ENCODE results near the gene ROGDI. TPM values are rescaled to one million over a fixed set of nuclear protein-coding genes. Genes with fewer than 3 reads are reported as not detected.

ROGDI gene
- total and polyA plus RNA-seq, 9 of the 15 experiments (the other 6 are each of a cell fraction or from before 2014, with no cell fraction given): 0.97 to 37.3 (median 16.5) TPM

DNA sequence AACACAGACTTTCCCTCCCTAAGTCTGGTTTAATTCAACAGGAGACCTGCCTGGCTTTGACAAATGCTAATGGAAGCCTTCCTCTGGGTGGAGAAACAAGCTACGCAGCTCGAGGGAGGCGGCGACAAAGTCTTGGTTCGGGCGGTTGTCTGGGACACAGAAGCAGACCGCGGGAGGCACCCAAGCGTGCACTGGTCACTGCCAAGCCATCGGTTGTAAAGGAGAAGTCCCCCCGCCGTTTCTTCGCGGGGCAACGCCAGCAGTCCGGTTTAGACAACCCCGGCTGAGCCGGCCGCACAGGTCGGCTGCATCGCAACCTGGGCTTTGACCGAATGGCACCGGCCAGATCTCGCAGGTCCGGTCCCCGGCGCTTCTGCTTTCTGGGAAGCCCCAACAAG is 44.1 kb upstream of the ROGDI start:
- H3K4me3 ChIP-seq: peak overlapping the region; percentile 98
- CTCF ChIA-PET (ENCODE audit: low intra/inter-chr PET ratio): no interaction called here
- H3K9me1 ChIP-seq (ENCODE audit: control insufficient read depth, insufficient read depth, low read length): no peaks in the 10 kb centered on the region
- peak; percentile 52 for ATAC-seq
- peaks cover 53% of the 10 kb centered on the region for H3K36me3 ChIP-seq (ENCODE audit: control insufficient read depth, insufficient read depth, low read length)
- FAIRE-seq: no peak
- peak overlapping the region; percentile 96 to 98 for H3K9ac ChIP-seq (ENCODE audit: insufficient read depth in 1 of 2, low read depth in 2 of 2, low read length in 2 of 2)
- peaks cover 27% of the 10 kb centered on the region for H4K20me1 ChIP-seq (replicated peaks; ENCODE audit: control insufficient read depth, insufficient read depth, low read length)
- H3K27me3 ChIP-seq (ENCODE audit: control insufficient read depth in 2 of 2, insufficient read depth in 2 of 2, low read length in 2 of 2): no peaks in the 10 kb centered on the region
- no peaks in the 10 kb centered on the region for H3K9me3 ChIP-seq (replicated peaks; ENCODE audit: control insufficient read depth, insufficient read depth, low read depth, low read length)
- H3K4me1 ChIP-seq (replicated peaks in 1 of 2; ENCODE audit: control insufficient read depth in 2 of 2, insufficient read depth in 2 of 2, low read length in 2 of 2): peaks cover 23 to 28% of the 10 kb centered on the region in 2 experiments; a peak in 4 of 5 replicates
- H2AFZ ChIP-seq (ENCODE audit: low read depth, low read length): no peak overlapping the region; the same call in 1 of the 2 replicates
- H3K4me2 ChIP-seq (ENCODE audit: insufficient read depth, low read length): peak overlapping the region; percentile 99
- in situ Hi-C loops (cut with MboI): no loop called here
- peak in 2 of 4 experiments; percentile 22 to 65 for DNase-seq (ENCODE audit: extremely low read depth in 1 of 4, low spot score in 3 of 4)
- intact Hi-C loops (cut with micrococcal nuclease): loop anchor here (2.0 to 5.0 kb wide), 3 partner anchors 44 to 114 kb away; partner anchors contain the start of genes ANKS3, DNAAF8, ROGDI and ZNF500
- H3K79me2 ChIP-seq (ENCODE audit: control insufficient read depth, insufficient read depth, low read length): peaks cover 75% of the 10 kb centered on the region
- BruUV-seq (replicated peaks): no TSS peak
- H3K27ac ChIP-seq (ENCODE audit: extremely low read depth, low read depth, low read length): peak overlapping the region; percentile 95
- WGBS (ENCODE audit: insufficient coverage, low coverage, missing lambda C conversion rate): under 1% methylated on average over 23 of the region's 27 CpGs
- POLR2A ChIA-PET: interaction anchor here (0.6 to 1.7 kb wide), 8 partner anchors 10 to 974 kb away, joined by 3 to 11 read pairs (median 3); no protein-coding TSS in a partner anchor
- 0 out of 2 replicates have a peak, but pooled peaks have one; percentile 18 for TF ChIP-seq CREM (IDR thresholded peaks at IDR 0.05; ENCODE audit: low read depth)
- 0 out of 2 replicates have a peak, but pooled peaks have one; percentile 44 for TF ChIP-seq NR1H2 (CRISPR knock-in tag; IDR thresholded peaks at IDR 0.05)
- TF ChIP-seq SPI1 (IDR thresholded peaks at IDR 0.05; ENCODE audit: borderline replicate concordance, low read depth, low read length): peak; percentile 30; the same call in 1 of the 2 replicates
- TF ChIP-seq, protein P1, sequence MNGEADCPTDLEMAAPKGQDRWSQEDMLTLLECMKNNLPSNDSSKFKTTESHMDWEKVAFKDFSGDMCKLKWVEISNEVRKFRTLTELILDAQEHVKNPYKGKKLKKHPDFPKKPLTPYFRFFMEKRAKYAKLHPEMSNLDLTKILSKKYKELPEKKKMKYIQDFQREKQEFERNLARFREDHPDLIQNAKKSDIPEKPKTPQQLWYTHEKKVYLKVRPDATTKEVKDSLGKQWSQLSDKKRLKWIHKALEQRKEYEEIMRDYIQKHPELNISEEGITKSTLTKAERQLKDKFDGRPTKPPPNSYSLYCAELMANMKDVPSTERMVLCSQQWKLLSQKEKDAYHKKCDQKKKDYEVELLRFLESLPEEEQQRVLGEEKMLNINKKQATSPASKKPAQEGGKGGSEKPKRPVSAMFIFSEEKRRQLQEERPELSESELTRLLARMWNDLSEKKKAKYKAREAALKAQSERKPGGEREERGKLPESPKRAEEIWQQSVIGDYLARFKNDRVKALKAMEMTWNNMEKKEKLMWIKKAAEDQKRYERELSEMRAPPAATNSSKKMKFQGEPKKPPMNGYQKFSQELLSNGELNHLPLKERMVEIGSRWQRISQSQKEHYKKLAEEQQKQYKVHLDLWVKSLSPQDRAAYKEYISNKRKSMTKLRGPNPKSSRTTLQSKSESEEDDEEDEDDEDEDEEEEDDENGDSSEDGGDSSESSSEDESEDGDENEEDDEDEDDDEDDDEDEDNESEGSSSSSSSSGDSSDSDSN (IDR thresholded peaks at IDR 0.05; ENCODE audit: borderline replicate concordance in 1 of 2, low read depth in 2 of 2, low read length in 2 of 2): 0 out of 4 replicates have a peak, but pooled peaks of 1 of the 2 experiments have one; percentile 22
- TF ChIP-seq TFAM (CRISPR knock-in tag; conservative IDR thresholded peaks at IDR 0.05): no peak
- TF ChIP-seq CHD1 (IDR thresholded peaks at IDR 0.05; ENCODE audit: low read length): peak; percentile 50
- peak; percentile 6 to 23; a peak in 1 of 4 replicates for TF ChIP-seq SIN3A (IDR thresholded peaks at IDR 0.05; ENCODE audit: borderline replicate concordance in 2 of 2, control insufficient read depth in 1 of 2, low read depth in 2 of 2, low read length in 2 of 2)
- TF ChIP-seq, protein P2, sequence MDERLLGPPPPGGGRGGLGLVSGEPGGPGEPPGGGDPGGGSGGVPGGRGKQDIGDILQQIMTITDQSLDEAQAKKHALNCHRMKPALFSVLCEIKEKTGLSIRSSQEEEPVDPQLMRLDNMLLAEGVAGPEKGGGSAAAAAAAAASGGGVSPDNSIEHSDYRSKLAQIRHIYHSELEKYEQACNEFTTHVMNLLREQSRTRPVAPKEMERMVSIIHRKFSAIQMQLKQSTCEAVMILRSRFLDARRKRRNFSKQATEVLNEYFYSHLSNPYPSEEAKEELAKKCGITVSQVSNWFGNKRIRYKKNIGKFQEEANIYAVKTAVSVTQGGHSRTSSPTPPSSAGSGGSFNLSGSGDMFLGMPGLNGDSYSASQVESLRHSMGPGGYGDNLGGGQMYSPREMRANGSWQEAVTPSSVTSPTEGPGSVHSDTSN (CRISPR knock-in tag; IDR thresholded peaks at IDR 0.05; ENCODE audit: low read depth): no peak
- TF ChIP-seq, protein P2 (tag; conservative IDR thresholded peaks at IDR 0.05; ENCODE audit: low read depth): 0 out of 2 replicates have a peak, but pooled peaks have one; percentile 21
- peak; percentile 24; the same call in 1 of the 2 replicates for TF ChIP-seq RFX1 (IDR thresholded peaks at IDR 0.05)
- TF ChIP-seq ZBTB7A (IDR thresholded peaks at IDR 0.05; ENCODE audit: borderline replicate concordance, control insufficient read depth, low read depth, low read length): 0 out of 2 replicates have a peak, but pooled peaks have one; percentile 22
- TF ChIP-seq FOXJ2 (tag; IDR thresholded peaks at IDR 0.05): no peak
- TF ChIP-seq SETDB1 (IDR thresholded peaks at IDR 0.05; ENCODE audit: low read length): no peak
- no peak for TF ChIP-seq ZNF165 (CRISPR knock-in tag; IDR thresholded peaks at IDR 0.05; ENCODE audit: borderline replicate concordance)
- TF ChIP-seq, protein P3, sequence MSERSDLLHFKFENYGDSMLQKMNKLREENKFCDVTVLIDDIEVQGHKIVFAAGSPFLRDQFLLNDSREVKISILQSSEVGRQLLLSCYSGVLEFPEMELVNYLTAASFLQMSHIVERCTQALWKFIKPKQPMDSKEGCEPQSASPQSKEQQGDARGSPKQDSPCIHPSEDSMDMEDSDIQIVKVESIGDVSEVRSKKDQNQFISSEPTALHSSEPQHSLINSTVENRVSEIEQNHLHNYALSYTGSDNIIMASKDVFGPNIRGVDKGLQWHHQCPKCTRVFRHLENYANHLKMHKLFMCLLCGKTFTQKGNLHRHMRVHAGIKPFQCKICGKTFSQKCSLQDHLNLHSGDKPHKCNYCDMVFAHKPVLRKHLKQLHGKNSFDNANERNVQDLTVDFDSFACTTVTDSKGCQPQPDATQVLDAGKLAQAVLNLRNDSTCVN (CRISPR knock-in tag; IDR thresholded peaks at IDR 0.05): no peak

Measured in K562 (cell line).